HepG2 (cell line): ENCODE results near the gene IKZF2. TPM values are rescaled to one million over a fixed set of nuclear protein-coding genes. Genes with fewer than 3 reads are reported as not detected.
A peak's percentile ranks its signal among the peaks of the same experiment; 100 is the strongest.

Experiments
- ATAC-seq: fragments of 200-7000 bp; cut with Tn5 transposase; 3 replicates; pipeline ENCODE4 v1.9.1; 2020; ENCODE audit warnings: mild to moderate bottlenecking, moderate library complexity
- BruUV-seq: library from RNA; stranded (reverse); fragments of 400-500 nt; replicated peaks from 2 replicates; lab custom pipeline; 2021; lab: Mats Ljungman, UMichigan
- CTCF ChIA-PET: fragments of 300-600 bp; formaldehyde crosslinking; extraction: SDS; loops from one replicate; lab custom pipeline; 2021; ENCODE audit warnings: low total read pairs, inconsistent platforms, low intra/inter-chr PET ratio; lab: Yijun Ruan, JAX
- POLR2A ChIA-PET: fragments of 350-600 bp; sonication (Branson Sonifier 250); formaldehyde crosslinking; loops from one replicate; lab custom pipeline; 2020; ENCODE audit warnings: antibody characterized with exemption, inconsistent platforms; lab: Yijun Ruan, JAX
- DNase-seq: peaks from one replicate; pipeline ENCODE4 v3.0.0-alpha.2; 2015; ENCODE audit warnings: low spot score
- FAIRE-seq: peaks from 3 replicates; lab custom pipeline; 2011; peaks lifted over from hg19 to GRCh38; lab: Jason Lieb, UNC
- H2AFZ ChIP-seq: one replicate; pipeline ENCODE4 v1.6.1; 2011; ENCODE audit warnings: low read length, inconsistent platforms
- H3K27ac ChIP-seq: fragments of 300-600 bp; 3 replicates; pipeline ENCODE4 v1.8.0; 2011; ENCODE audit warnings: mixed run types, mild to moderate bottlenecking, mixed read lengths, low read length, inconsistent platforms; ENCODE audit not compliant: insufficient read depth; ENCODE audit errors: extremely low read length
- H3K27me3 ChIP-seq, 2 experiments: fragments of 200-600 bp in 1 of 2; 2 replicates in 1 of 2; 3 replicates in 1 of 2; pipeline versions ENCODE4 v1.6.0 to v1.8.0; 2011; ENCODE audit warnings: low read length in 2 of 2, mild to moderate bottlenecking in 2 of 2, moderate library complexity in 2 of 2, inconsistent platforms in 1 of 2; ENCODE audit not compliant: insufficient read depth in 2 of 2, control insufficient read depth in 1 of 2
- H3K36me3 ChIP-seq, 2 experiments: fragments of 200-600 bp in 1 of 2; replicated peaks in 1 of 2; 2 replicates in 1 of 2; 3 replicates in 1 of 2; pipeline versions ENCODE4 v1.5.1 to v1.8.0; 2011; ENCODE audit warnings: low read length in 2 of 2, inconsistent platforms in 1 of 2; ENCODE audit not compliant: insufficient read depth in 2 of 2, control insufficient read depth in 1 of 2
- H3K4me1 ChIP-seq: 2 replicates; pipeline ENCODE4 v1.5.1; 2012; ENCODE audit warnings: low read length, inconsistent platforms; ENCODE audit not compliant: insufficient read depth
- H3K4me2 ChIP-seq: 2 replicates; pipeline ENCODE4 v1.6.0; 2011; ENCODE audit warnings: low read depth, low read length, inconsistent platforms
- H3K4me3 ChIP-seq, 3 experiments: fragments of 200-600 bp in 1 of 3; sonication (generic), shearing (Covaris generic) in 1 of 3; replicated peaks in 1 of 3; 2 replicates each; pipeline ENCODE4 v1.5.1; 2011 to 2016; ENCODE audit warnings: low read length in 3 of 3, inconsistent platforms in 2 of 3, low read depth in 2 of 3, mild to moderate bottlenecking in 2 of 3, control low read depth in 1 of 3, mixed read lengths in 1 of 3; ENCODE audit not compliant: insufficient read depth in 1 of 3
- H3K79me2 ChIP-seq: one replicate; pipeline ENCODE4 v1.6.1; 2011; ENCODE audit warnings: low read length, inconsistent platforms; ENCODE audit not compliant: insufficient read depth
- H3K9ac ChIP-seq: 2 replicates; pipeline ENCODE4 v1.6.0; 2011; ENCODE audit warnings: mild to moderate bottlenecking, low read depth, low read length, inconsistent platforms; ENCODE audit not compliant: insufficient read depth
- H3K9me3 ChIP-seq: 2 replicates; pipeline ENCODE4 v1.5.1; 2012; ENCODE audit warnings: mild to moderate bottlenecking, low read length
- H4K20me1 ChIP-seq: 2 replicates; pipeline ENCODE4 v1.6.0; 2011; ENCODE audit warnings: inconsistent platforms, mild to moderate bottlenecking, low read length, moderate library complexity; ENCODE audit not compliant: insufficient read depth
- CREB1 ChIP-seq, 2 experiments: fragments of 450-650 bp in 1 of 2; IDR thresholded peaks; 2 replicates each; pipeline ENCODE4 v1.6.1; 2016 to 2017; ENCODE audit warnings: control low read depth in 1 of 2, mild to moderate bottlenecking in 1 of 2, missing compliant biosample characterization in 1 of 2, missing genetic modification characterization in 1 of 2
- E2F5 ChIP-seq: sonication (generic); formaldehyde crosslinking; conservative IDR thresholded peaks from 2 replicates; pipeline ENCODE4 v1.4.0; 2020; ENCODE audit warnings: missing genetic modification reagents
- GPN1 ChIP-seq: sonication (generic); formaldehyde crosslinking; IDR thresholded peaks from 2 replicates; pipeline ENCODE4 v1.5.1; 2020; ENCODE audit warnings: missing genetic modification reagents, borderline replicate concordance
- JDP2 ChIP-seq: sonication (generic); formaldehyde crosslinking; IDR thresholded peaks from 2 replicates; pipeline ENCODE4 v1.8.1; 2022; ENCODE audit warnings: missing genetic modification reagents, borderline replicate concordance
- MIER3 ChIP-seq: IDR thresholded peaks from 2 replicates; pipeline ENCODE4 v1.6.1; 2016; ENCODE audit warnings: missing compliant biosample characterization, borderline replicate concordance
- NFE2L2 ChIP-seq: fragments of 150-350 bp; IDR thresholded peaks from 2 replicates; pipeline ENCODE4 v1.6.1; 2014; ENCODE audit warnings: low read length
- NR1H2 ChIP-seq: sonication (generic); formaldehyde crosslinking; IDR thresholded peaks from 2 replicates; pipeline ENCODE4 v1.8.1; 2022; ENCODE audit warnings: low read depth, missing genetic modification reagents, borderline replicate concordance
- SYNCRIP ChIP-seq: fragments of 200-400 bp; formaldehyde crosslinking; IDR thresholded peaks from 2 replicates; pipeline ENCODE4 v1.6.1; 2018; ENCODE audit warnings: mild to moderate bottlenecking, low read depth, low read length; ENCODE audit not compliant: insufficient read depth
- ZNF205 ChIP-seq: IDR thresholded peaks from 2 replicates; pipeline ENCODE4 v1.6.1; 2018; ENCODE audit warnings: missing biosample characterization, missing genetic modification reagents
- ZNF468 ChIP-seq: sonication (generic); formaldehyde crosslinking; IDR thresholded peaks from 2 replicates; pipeline ENCODE4 v1.8.0; 2022; ENCODE audit warnings: mild to moderate bottlenecking, moderate library complexity, missing genetic modification reagents
- ZNF512 ChIP-seq: sonication (generic); formaldehyde crosslinking; IDR thresholded peaks from 2 replicates; pipeline ENCODE4 v1.4.0; 2020; ENCODE audit warnings: mild to moderate bottlenecking, missing genetic modification reagents
- ZNF552 ChIP-seq: sonication (generic); formaldehyde crosslinking; IDR thresholded peaks from 2 replicates; pipeline ENCODE4 v1.9.0; 2022; ENCODE audit warnings: missing genetic modification reagents, mild to moderate bottlenecking, borderline replicate concordance
- ZNF75D ChIP-seq: sonication (generic); formaldehyde crosslinking; IDR thresholded peaks from 2 replicates; pipeline ENCODE4 v1.8.1; 2023; ENCODE audit warnings: missing genetic modification reagents, mild to moderate bottlenecking, borderline replicate concordance
- ZNF770 ChIP-seq: sonication (generic); formaldehyde crosslinking; IDR thresholded peaks from 2 replicates; pipeline ENCODE4 v1.5.0; 2020; ENCODE audit warnings: mild to moderate bottlenecking, missing genetic modification reagents
- WGBS: methylation state at CpG from one replicate; pipeline ENCODE4 v1.1.6; 2017; ENCODE audit warnings: low lambda C conversion rate; 5-methylcytosine and 5-hydroxymethylcytosine counted together
- in situ Hi-C: cut with HindIII; loops from 2 replicates; pipeline ENCODE4 v1.10.0; 2017; ENCODE audit warnings: low pct_unique_long_range_greater_than_20kb; ENCODE audit not compliant: extremely low pct_ligation_motif_present
- intact Hi-C: fragments of 100-400 bp; cut with micrococcal nuclease; formaldehyde crosslinking; loops from one replicate; pipeline ENCODE4 v1.10.0; 2022; ENCODE audit not compliant: unreplicated experiment
- polyA plus RNA-seq, 8 experiments: library from polyadenylated mRNA; depleted of rRNA in 3 of 8; stranded (reverse) in 7 of 8; unstranded in 1 of 8; fragments of >200 nt; fragmentation: Illumina TruSeq in 4 of 8; extraction: Trizol in 4 of 8; gene quantifications; 2 replicates each; pipeline versions ENCODE4 v1.2.1 to v1.2.3, GENCODE V29; 2011 to 2016; ENCODE audit warnings: low read depth in 4 of 8, missing spikeins in 1 of 8, mixed read lengths in 1 of 8; ENCODE audit not compliant: insufficient read depth in 1 of 8
- total RNA-seq, 5 experiments: library from RNA; depleted of rRNA; stranded (reverse); fragments of >200 nt; fragmentation: Illumina TruSeq; extraction: Trizol; gene quantifications; 2 replicates each; pipeline ENCODE4 v1.2.3, GENCODE V29; 2016; ENCODE audit warnings: low read depth in 1 of 5

Gene IKZF2
- total and polyA plus RNA-seq, 2 of the 13 experiments (the other 11 are each of a cell fraction or from before 2014, with no cell fraction given) = 0.18 to 0.86 TPM

- Histone ChIP-seq H4K20me1 (no peaks in the 10 kb centered on the region), H3K27ac (no peak overlapping the region)
- 31% methylated on average over 2 of the region's 2 CpGs for WGBS
- 0 out of 2 replicates have a peak, but pooled peaks have one; percentile 13 for TF ChIP-seq CREB1 (IDR thresholded peaks at IDR 0.05)
- TF ChIP-seq CREB1 (CRISPR knock-in tag; IDR thresholded peaks at IDR 0.05) = no peak
- TF ChIP-seq ZNF770 (CRISPR knock-in tag) = no peak
- TF ChIP-seq ZNF205 (CRISPR knock-in tag) = no peak
- TF ChIP-seq, all 625 proteins: peak for 1
- Histone ChIP-seq H3K4me1 (peaks cover 4% of the 10 kb centered on the region; the same call in 1 of the 2 replicates), H3K27me3 (no peaks in the 10 kb centered on the region), H3K79me2 (no peaks in the 10 kb centered on the region), H3K9ac (no peak overlapping the region), H3K9me3 (no peaks in the 10 kb centered on the region), H3K36me3 (no peaks in the 10 kb centered on the region), H3K4me3 (no peak overlapping the region), H2AFZ (no peak overlapping the region), H3K4me2 (no peak overlapping the region)
- in situ Hi-C loops (no loop called here), intact Hi-C loops (no loop called here)
- CTCF ChIA-PET = no interaction called here
- ATAC-seq = no peak
- no TSS peak for BruUV-seq
- no peak for FAIRE-seq
- POLR2A ChIA-PET = no interaction called here
- DNase-seq = no peak
These were observed 16.0 kb upstream of the IKZF2 start for GRCh38 chr2:213167271-213167930.

GRCh38 chr2:213166109-213166508, 14.7 kb upstream of the IKZF2 start:
- ATAC-seq = no peak
- Histone ChIP-seq H3K27me3 (no peaks in the 10 kb centered on the region), H3K9ac (no peak overlapping the region), H3K9me3 (no peaks in the 10 kb centered on the region), H3K79me2 (no peaks in the 10 kb centered on the region), H3K4me3 (no peak overlapping the region), H3K36me3 (no peaks in the 10 kb centered on the region), H2AFZ (no peak overlapping the region), H3K27ac (no peak overlapping the region), H4K20me1 (no peaks in the 10 kb centered on the region), H3K4me1 (no peaks in the 10 kb centered on the region), H3K4me2 (no peak overlapping the region)
- in situ Hi-C loops = no loop called here
- POLR2A ChIA-PET = no interaction called here
- no peak for FAIRE-seq
- no TSS peak for BruUV-seq
- no peak for DNase-seq
- CTCF ChIA-PET = no interaction called here
- intact Hi-C loops = no loop called here
- no peak for TF ChIP-seq ZNF468 (CRISPR knock-in tag)
- TF ChIP-seq GPN1 = no peak
- TF ChIP-seq ZNF75D = no peak
- TF ChIP-seq ZNF512 (CRISPR knock-in tag) = no peak
- no peak for TF ChIP-seq E2F5
- no peak for TF ChIP-seq ZNF552 (CRISPR knock-in tag)
- TF ChIP-seq MIER3 = no peak
- TF ChIP-seq SYNCRIP = no peak
- no peak for TF ChIP-seq NR1H2
- TF ChIP-seq NFE2L2 = no peak
- no peak for TF ChIP-seq JDP2 (CRISPR knock-in tag)
